Ascending aorta (tissue), 2 donors: ENCODE data around the gene TNS4. TPM values are rescaled to one million over a fixed set of nuclear protein-coding genes. Genes with fewer than 3 reads are reported as not detected.

Source experiments
- DNase-seq, 2 donors: peaks; one replicate each; pipeline ENCODE4 v3.0.0-alpha.2; 2019; ENCODE audit warnings: low spot score in 2 of 2
- H3K27ac ChIP-seq, 2 donors: fragments of 200-600 bp; sonication (generic); one replicate each; pipeline ENCODE4 v1.5.1; 2016 to 2017; ENCODE audit warnings: mild to moderate bottlenecking in 1 of 2
- H3K27me3 ChIP-seq: fragments of 200-600 bp; sonication (generic); one replicate; pipeline ENCODE4 v1.5.1; 2017
- H3K36me3 ChIP-seq, 2 donors: fragments of 200-600 bp; sonication (generic); one replicate each; pipeline ENCODE4 v1.5.1; 2016
- H3K4me1 ChIP-seq, 2 donors: fragments of 200-600 bp; sonication (generic); one replicate each; pipeline ENCODE4 v1.5.1; 2016 to 2017; ENCODE audit warnings: mild to moderate bottlenecking in 1 of 2
- H3K4me3 ChIP-seq, 2 donors: fragments of 200-600 bp; sonication (generic); one replicate each; pipeline ENCODE4 v1.5.1; 2016 to 2017; ENCODE audit warnings: mild to moderate bottlenecking in 1 of 2
- H3K9me3 ChIP-seq, 2 donors: fragments of 200-600 bp; sonication (generic); one replicate each; pipeline ENCODE4 v1.5.1; 2016
- CTCF ChIP-seq, 3 experiments: fragments of 200-600 bp in 2 of 3; fragments of 450-650 bp in 1 of 3; sonication (generic) in 2 of 3; IDR thresholded peaks; one replicate each; pipeline ENCODE4 v1.5.1; 2016 to 2019; ENCODE audit warnings: antibody characterized with exemption in 3 of 3, mild to moderate bottlenecking in 1 of 3, moderate library complexity in 1 of 3
- intact Hi-C: fragments of 100-400 bp; cut with DNase I; formaldehyde crosslinking; loops from one replicate; pipeline ENCODE4 v1.15.1; 2023
- total RNA-seq: library from RNA; depleted of rRNA; stranded (reverse); fragments of >200 nt; gene quantifications from one replicate; pipeline ENCODE4 v1.1.0, GENCODE V29; 2016

The TNS4 gene
- total RNA-seq, 1 donor from 2014 or later, result not detected

GRCh38 chr17:40493697-40494096 is 7.7 kb downstream of the TNS4 start:
- no peaks in the 10 kb centered on the region for H3K36me3 ChIP-seq
- no peaks in the 10 kb centered on the region for H3K27me3 ChIP-seq
- intact Hi-C loops, result no loop called here
- TF ChIP-seq CTCF (IDR thresholded peaks at IDR 0.05), result no peak
- H3K4me3 ChIP-seq, result no peak overlapping the region
- no peak for DNase-seq
- H3K9me3 ChIP-seq, result no peaks in the 10 kb centered on the region
- peaks cover 0 to 2% of the 10 kb centered on the region in 2 donors for H3K4me1 ChIP-seq
- H3K27ac ChIP-seq, result no peak overlapping the region

DNA sequence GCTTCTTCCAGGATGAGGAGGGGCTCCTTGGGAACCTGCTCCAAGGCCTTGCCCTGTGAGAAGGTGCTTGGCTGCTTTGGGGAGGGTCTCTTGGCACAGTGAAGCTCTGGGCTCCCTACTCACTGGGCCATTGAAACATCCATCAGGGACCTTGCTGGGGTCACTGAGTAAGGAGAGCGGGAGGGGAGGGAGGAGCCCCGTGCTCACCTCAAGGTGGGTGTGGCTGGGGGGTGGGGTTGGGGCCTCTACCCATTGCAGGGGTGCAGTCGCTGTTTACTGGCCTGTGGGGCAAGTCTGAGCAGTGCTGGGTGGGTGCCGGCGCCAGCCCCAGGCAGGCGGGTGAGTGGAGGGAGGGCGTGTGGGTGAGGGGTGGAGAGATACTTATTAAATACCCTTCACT is 9.9 kb downstream of the TNS4 start:
- Histone ChIP-seq H3K27me3 (no peaks in the 10 kb centered on the region), H3K9me3 (no peaks in the 10 kb centered on the region), H3K4me1 (no peaks in the 10 kb centered on the region), H3K27ac (no peak overlapping the region), H3K4me3 (no peak overlapping the region), H3K36me3 (no peaks in the 10 kb centered on the region)
- no peak for TF ChIP-seq CTCF (IDR thresholded peaks at IDR 0.05)
- DNase-seq, result no peak
- intact Hi-C loops, result no loop called here

DNA sequence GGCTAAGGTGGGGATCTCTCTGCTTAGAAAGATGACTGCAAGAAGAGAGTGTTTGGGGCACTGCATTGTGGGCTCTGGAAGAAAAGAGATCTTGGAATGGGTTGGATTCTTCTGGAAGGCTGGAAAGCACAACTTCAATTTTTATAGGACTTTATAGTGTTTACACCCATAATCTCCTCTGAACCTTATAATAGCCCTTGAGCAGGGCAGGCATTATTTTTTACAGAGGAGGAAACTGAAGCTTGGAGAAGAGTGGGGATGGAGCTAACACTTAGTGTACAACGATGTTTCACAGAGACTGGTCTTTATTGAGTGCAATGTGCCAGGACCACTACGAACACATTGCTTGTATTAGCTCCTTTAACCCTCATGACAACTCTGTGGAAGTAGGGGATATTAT is 10.4 kb downstream of the TNS4 start:
- Histone ChIP-seq H3K4me3 (no peak overlapping the region), H3K36me3 (no peaks in the 10 kb centered on the region), H3K9me3 (no peaks in the 10 kb centered on the region), H3K27ac (no peak overlapping the region), H3K4me1 (no peaks in the 10 kb centered on the region), H3K27me3 (no peaks in the 10 kb centered on the region)
- intact Hi-C loops, result no loop called here
- DNase-seq, result no peak
- no peak for TF ChIP-seq CTCF (IDR thresholded peaks at IDR 0.05)

- Histone ChIP-seq H3K4me1 (no peaks in the 10 kb centered on the region), H3K27me3 (no peaks in the 10 kb centered on the region), H3K27ac (no peak overlapping the region), H3K4me3 (no peak overlapping the region), H3K36me3 (no peaks in the 10 kb centered on the region), H3K9me3 (no peaks in the 10 kb centered on the region)
- intact Hi-C loops, result no loop called here
- no peak for TF ChIP-seq CTCF (IDR thresholded peaks at IDR 0.05)
- no peak for DNase-seq
Observed at GRCh38 chr17:40490289-40490853, 11.1 kb downstream of the TNS4 start.

GRCh38 chr17:40487371-40488020 is 13.9 kb downstream of the TNS4 start:
- no peak for TF ChIP-seq CTCF (IDR thresholded peaks at IDR 0.05)
- H3K4me1 ChIP-seq, result no peaks in the 10 kb centered on the region
- intact Hi-C loops, result no loop called here
- no peaks in the 10 kb centered on the region for H3K9me3 ChIP-seq
- H3K27ac ChIP-seq, result peak overlapping the region in 1 of 2 donors; percentile 1
- no peaks in the 10 kb centered on the region for H3K27me3 ChIP-seq
- H3K4me3 ChIP-seq, result no peak overlapping the region
- DNase-seq, result no peak
- H3K36me3 ChIP-seq, result no peaks in the 10 kb centered on the region
